Activated effector memory CD4-positive, alpha-beta T cell treated with Interleukin-2 at 50 U/mL for 16 hours (primary cell): ENCODE results near the gene LIN28B.

Experiments used
- DNase-seq: peaks from one replicate; pipeline ENCODE4 v3.0.0-alpha.2; 2020

LIN28B gene

DNA sequence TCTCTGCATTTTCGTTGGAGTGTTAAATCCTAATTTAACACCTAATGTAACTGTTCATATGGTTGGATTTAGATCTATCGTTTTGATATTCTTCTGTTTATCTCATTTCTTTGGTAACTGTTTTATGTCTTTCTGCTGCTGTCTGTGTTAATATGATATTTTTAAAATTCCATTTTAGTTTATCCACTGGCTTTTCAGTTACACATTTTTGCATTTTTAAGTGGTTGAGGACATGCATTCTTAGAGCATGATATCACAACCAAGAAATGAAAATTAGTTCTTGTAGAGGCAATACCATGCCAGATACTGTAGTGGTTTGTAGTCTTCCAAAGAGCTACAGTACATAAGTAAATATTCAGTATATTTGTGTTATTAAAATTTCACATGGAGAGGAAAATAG lies 58.6 kb downstream of the LIN28B start:
- no peak for DNase-seq

GRCh38 chr6:105019285-105019684 lies 62.4 kb downstream of the LIN28B start:
- DNase-seq, result no peak

- DNase-seq, result no peak
Observed at GRCh38 chr6:105021399-105021798, 64.5 kb downstream of the LIN28B start.

DNA sequence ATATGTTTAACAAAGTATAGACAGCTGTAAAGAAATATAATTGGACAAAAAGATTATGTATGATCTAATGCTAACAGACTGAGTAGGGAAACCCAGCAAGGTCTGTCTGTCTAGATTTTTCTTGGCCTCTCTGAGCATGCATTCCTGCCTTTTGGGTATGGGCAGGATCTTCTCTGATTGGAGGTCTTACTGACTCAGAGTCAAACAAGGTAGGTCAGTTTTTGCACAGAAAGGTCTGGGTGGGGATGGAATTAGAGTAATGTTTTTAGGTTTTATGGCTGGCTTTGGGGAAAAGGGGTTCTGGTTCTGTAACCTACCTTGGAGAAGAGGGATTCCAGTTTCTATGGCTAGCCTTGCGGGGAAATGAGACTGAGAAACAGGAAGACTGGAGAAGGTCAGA lies 65.5 kb downstream of the LIN28B start:
- no peak for DNase-seq

- no peak for DNase-seq
Observed at GRCh38 chr6:105024803-105025202, 67.9 kb downstream of the LIN28B start.

GRCh38 chr6:105028898-105029297 lies 72.0 kb downstream of the LIN28B start:
- no peak for DNase-seq

- DNase-seq, result no peak
Observed at GRCh38 chr6:105029581-105029980, 72.7 kb downstream of the LIN28B start.

GRCh38 chr6:105034470-105034869 lies 77.6 kb downstream of the LIN28B start:
- DNase-seq, result no peak

GRCh38 chr6:105035299-105035698 lies 78.4 kb downstream of the LIN28B start:
- no peak for DNase-seq

GRCh38 chr6:105036351-105036750 lies 79.4 kb downstream of the LIN28B start:
- DNase-seq, result no peak

DNA sequence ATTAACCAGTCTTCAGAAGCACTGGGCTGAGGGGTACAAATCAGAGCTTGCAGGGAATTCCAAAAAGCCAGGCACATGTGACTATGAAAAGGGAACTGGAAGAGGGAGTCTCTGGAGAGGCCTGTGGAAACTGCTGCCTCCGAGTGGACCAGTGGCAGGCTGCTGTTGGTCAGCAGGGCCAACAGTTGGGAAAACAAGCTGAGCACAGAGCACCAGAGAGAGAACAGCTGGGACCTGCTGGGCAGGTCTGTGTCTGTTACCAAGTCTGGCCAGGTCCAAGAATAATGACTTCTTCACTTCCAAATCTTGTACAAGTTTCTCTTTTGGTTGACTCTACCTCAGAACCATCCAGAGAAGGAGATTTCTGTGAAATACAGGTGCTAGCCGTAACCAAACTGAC lies 81.4 kb downstream of the LIN28B start:
- DNase-seq, result no peak

GRCh38 chr6:105041880-105042279 lies 85.0 kb downstream of the LIN28B start:
- no peak for DNase-seq

GRCh38 chr6:105042648-105043047 lies 85.7 kb downstream of the LIN28B start:
- DNase-seq, result no peak

- no peak for DNase-seq
Observed at GRCh38 chr6:105043979-105044378, 87.1 kb downstream of the LIN28B start.

DNA sequence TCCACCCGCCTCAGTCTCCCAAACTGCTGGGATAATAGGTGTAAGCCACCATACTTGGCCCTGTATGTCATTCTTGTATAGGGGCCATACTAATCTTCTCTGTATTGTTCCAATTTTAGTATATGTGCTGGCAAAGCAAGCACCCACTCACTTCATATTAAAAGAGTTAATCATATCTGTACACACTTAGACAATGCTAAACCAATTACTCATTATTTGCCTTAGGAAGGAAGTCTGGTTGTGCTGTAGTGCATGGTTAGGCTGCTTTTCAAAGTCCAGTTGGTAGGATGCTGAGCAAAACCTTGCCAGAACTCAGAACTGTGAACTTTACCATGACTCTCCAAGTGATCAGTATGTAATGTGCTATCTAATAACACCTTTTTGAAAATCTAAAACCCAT lies 88.6 kb downstream of the LIN28B start:
- DNase-seq, result no peak

GRCh38 chr6:105051941-105052471 lies 95.1 kb downstream of the LIN28B start:
- DNase-seq, result no peak

DNA sequence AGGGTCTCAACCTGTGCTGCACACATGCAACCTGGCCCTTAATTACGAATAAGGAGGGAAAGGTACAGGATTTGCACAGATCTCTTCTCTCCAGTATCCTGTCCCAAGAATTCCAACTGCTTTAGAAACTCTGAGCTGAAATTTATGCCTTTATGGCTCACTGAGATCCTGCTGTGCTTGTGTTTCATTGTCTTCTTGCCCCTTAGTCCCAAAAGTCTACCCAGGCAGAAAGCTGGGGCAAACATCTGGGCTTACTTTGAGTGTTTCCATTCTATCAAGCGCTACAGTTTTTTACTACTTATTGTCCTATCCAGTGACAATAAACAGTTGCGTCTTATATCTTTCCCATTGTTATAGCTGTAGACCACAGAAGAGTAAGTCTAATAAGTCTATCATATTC lies 99.7 kb downstream of the LIN28B start:
- DNase-seq, result no peak

DNA sequence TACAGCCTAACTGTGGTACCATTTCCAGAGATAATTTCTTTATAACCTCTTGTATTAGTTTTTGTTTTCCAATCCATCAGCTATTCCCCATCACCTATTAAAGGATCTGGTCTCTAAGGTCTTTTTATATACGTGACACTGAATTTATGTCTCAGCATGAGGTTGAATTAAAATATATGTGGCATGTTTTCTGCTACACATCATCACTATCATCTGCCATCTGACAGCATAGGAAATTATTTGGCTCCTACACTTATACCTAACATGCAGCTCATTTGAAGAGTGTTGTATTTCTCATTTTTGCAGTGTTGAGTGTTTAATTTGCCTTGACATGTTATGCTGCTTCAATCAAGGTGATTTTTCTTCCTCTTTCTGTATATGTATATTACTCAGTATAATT lies 100.3 kb downstream of the LIN28B start:
- no peak for DNase-seq

- DNase-seq, result no peak
Observed at GRCh38 chr6:105058316-105058715, 101.4 kb downstream of the LIN28B start.

GRCh38 chr6:105058846-105059245 lies 101.9 kb downstream of the LIN28B start:
- no peak for DNase-seq

GRCh38 chr6:105066233-105066632 lies 109.3 kb downstream of the LIN28B start:
- DNase-seq, result no peak

DNA sequence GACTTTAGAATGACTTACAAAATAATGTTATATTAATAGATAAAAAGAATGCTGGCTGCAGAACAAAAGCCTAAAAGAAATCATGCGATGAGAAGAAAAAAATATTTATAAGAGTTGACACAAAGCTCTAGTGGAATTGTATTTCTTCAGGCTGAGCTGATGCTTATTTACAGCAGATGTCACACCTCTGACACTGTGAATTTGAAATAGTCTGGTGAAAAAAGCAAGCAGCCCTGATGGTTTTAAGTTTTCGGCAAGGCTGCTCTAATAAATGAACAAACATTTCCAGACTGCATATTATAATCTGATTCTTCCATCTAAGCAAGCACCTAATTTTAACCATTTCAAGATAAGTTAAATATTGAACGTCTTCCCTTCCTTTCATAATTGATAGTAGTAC lies 109.9 kb downstream of the LIN28B start:
- DNase-seq, result no peak

GRCh38 chr6:105067329-105067728 lies 110.4 kb downstream of the LIN28B start:
- no peak for DNase-seq

GRCh38 chr6:105068407-105068806 lies 111.5 kb downstream of the LIN28B start:
- DNase-seq, result no peak

DNA sequence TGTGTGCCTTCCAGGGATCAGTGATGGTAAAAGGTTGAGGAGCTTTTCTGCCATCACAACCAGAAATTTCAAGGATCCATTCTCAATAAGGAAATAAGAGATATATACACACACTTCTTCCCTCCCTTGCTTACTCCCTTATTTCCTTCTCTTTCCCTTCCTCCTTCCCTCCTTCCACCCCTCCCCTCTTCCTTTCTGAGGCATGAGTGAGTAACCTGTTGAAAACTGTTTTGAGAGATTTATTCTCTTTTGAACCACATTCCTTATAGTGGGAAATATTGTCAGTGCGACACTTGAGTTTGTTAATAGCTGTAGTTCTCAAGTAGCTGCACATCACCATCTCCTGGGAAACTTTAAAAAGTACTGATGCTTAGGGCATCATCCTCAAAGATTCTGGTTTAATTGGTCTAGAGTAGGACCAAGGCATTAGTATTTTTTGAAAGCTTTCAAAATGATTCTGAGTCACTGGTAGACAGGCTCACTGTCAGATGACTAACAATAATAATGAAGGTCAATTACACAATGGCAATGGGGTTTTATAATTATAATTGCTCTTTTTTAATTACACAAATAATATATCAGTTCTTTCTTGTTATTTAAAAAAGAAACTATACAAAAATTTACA lies 113.0 kb downstream of the LIN28B start:
- DNase-seq, result no peak
